GM12878 (cell line): ENCODE data around the gene CLEC18B. TPM values are rescaled to one million over a fixed set of nuclear protein-coding genes. Genes with fewer than 3 reads are reported as not detected.

ENCODE experiments used
- ATAC-seq: fragments of 200-7000 bp; cut with Tn5 transposase; 3 replicates; pipeline ENCODE4 v1.9.1; 2020; ENCODE audit warnings: mild to moderate bottlenecking, moderate library complexity
- BruUV-seq: library from RNA; stranded (reverse); fragments of 400-500 nt; replicated peaks from 2 replicates; lab custom pipeline; 2021; lab: Mats Ljungman, UMichigan
- CTCF ChIA-PET: fragments of 300-600 bp; sonication (Branson Sonifier 250); formaldehyde crosslinking; extraction: SDS; loops from one replicate; lab custom pipeline; 2021; ENCODE audit warnings: inconsistent platforms; lab: Yijun Ruan, JAX
- POLR2A ChIA-PET: fragments of 350-600 bp; formaldehyde crosslinking; extraction: SDS; loops from one replicate; lab custom pipeline; 2021; ENCODE audit warnings: inconsistent platforms; lab: Charles Lee
- RAD21 ChIA-PET: fragments of 300-600 bp; sonication (Branson Sonifier 250); formaldehyde crosslinking; loops from one replicate; lab custom pipeline; 2023; ENCODE audit warnings: antibody characterized with exemption; ENCODE audit not compliant: unreplicated experiment; lab: Charles Lee
- SMC1A ChIA-PET: fragments of 300-600 bp; sonication (Branson Sonifier 250); formaldehyde crosslinking; loops from one replicate; lab custom pipeline; 2023; ENCODE audit not compliant: unreplicated experiment, uncharacterized antibody; lab: Charles Lee
- DNase-seq: peaks from one replicate; pipeline ENCODE4 v3.0.0-alpha.2; 2011; ENCODE audit warnings: low read depth, low spot score
- FAIRE-seq: peaks from 3 replicates; lab custom pipeline; 2011; peaks lifted over from hg19 to GRCh38; lab: Jason Lieb, UNC
- H2AFZ ChIP-seq: 2 replicates; pipeline ENCODE4 v1.6.0; 2011; ENCODE audit warnings: low read depth, low read length, control low read depth; ENCODE audit not compliant: control insufficient read depth
- H3K27ac ChIP-seq: 2 replicates; pipeline ENCODE4 v1.5.1; 2011; ENCODE audit warnings: control low read depth; ENCODE audit not compliant: control insufficient read depth, insufficient read depth
- H3K27me3 ChIP-seq, 2 experiments: replicated peaks in 1 of 2; 2 replicates each; pipeline versions ENCODE4 v1.6.0 to v1.6.1; 2011; ENCODE audit warnings: low read length in 1 of 2; ENCODE audit not compliant: control insufficient read depth in 2 of 2, insufficient read depth in 2 of 2
- H3K36me3 ChIP-seq, 2 experiments: 2 replicates each; pipeline ENCODE4 v1.5.1; 2011; ENCODE audit warnings: low read length in 1 of 2; ENCODE audit not compliant: control insufficient read depth in 2 of 2, insufficient read depth in 2 of 2
- H3K4me1 ChIP-seq: 2 replicates; pipeline ENCODE4 v1.6.1; 2011; ENCODE audit warnings: mild to moderate bottlenecking, low read length, moderate library complexity, mixed read lengths; ENCODE audit not compliant: control insufficient read depth, insufficient read depth
- H3K4me2 ChIP-seq: 2 replicates; pipeline ENCODE4 v1.6.0; 2011; ENCODE audit warnings: control low read depth; ENCODE audit not compliant: control insufficient read depth, insufficient read depth
- H3K4me3 ChIP-seq: fragments of 200-600 bp; sonication (generic); 2 replicates; pipeline ENCODE4 v1.5.1; 2016
- H3K79me2 ChIP-seq: 2 replicates; pipeline ENCODE4 v1.6.0; 2011; ENCODE audit warnings: low read length; ENCODE audit not compliant: control insufficient read depth, insufficient read depth
- H3K9ac ChIP-seq: 2 replicates; pipeline ENCODE4 v1.8.0; 2011; ENCODE audit warnings: low read length, control low read depth, mixed read lengths; ENCODE audit not compliant: control insufficient read depth, insufficient read depth
- H3K9me3 ChIP-seq: replicated peaks from 3 replicates; pipeline ENCODE4 v1.5.1; 2011; ENCODE audit warnings: mild to moderate bottlenecking, low read length; ENCODE audit not compliant: control insufficient read depth, insufficient read depth
- H4K20me1 ChIP-seq: 2 replicates; pipeline ENCODE4 v1.6.0; 2011; ENCODE audit not compliant: control insufficient read depth, insufficient read depth
- CBX5 ChIP-seq: sonication (generic); IDR thresholded peaks from 2 replicates; pipeline ENCODE4 v1.6.1; 2016; ENCODE audit warnings: low read depth, moderate library complexity, mild to moderate bottlenecking, inconsistent platforms
- CREM ChIP-seq: IDR thresholded peaks from 2 replicates; pipeline ENCODE4 v1.6.1; 2014; ENCODE audit warnings: antibody characterized with exemption, low read depth
- ESRRA ChIP-seq: IDR thresholded peaks from 2 replicates; pipeline ENCODE4 v1.6.1; 2012; ENCODE audit warnings: mild to moderate bottlenecking, low read length, improper control_type of control experiment
- FOS ChIP-seq: IDR thresholded peaks from 3 replicates; pipeline ENCODE4 v1.6.1; 2011; ENCODE audit warnings: borderline replicate concordance; ENCODE audit not compliant: insufficient read length; ENCODE audit errors: extremely low read depth
- GATAD2B ChIP-seq: fragments of 450-650 bp; conservative IDR thresholded peaks from 2 replicates; pipeline ENCODE4 v1.6.1; 2017; ENCODE audit warnings: low read depth, mild to moderate bottlenecking, moderate library complexity
- KAT2A ChIP-seq: conservative IDR thresholded peaks from 2 replicates; pipeline ENCODE4 v1.6.1; 2011; ENCODE audit warnings: low read depth, low read length; ENCODE audit not compliant: control insufficient read depth
- NFIC ChIP-seq: IDR thresholded peaks from 2 replicates; pipeline ENCODE4 v1.6.1; 2012; ENCODE audit warnings: low read depth, mild to moderate bottlenecking, inconsistent platforms, low read length, moderate library complexity
- POU2F2 ChIP-seq: IDR thresholded peaks from 3 replicates; pipeline ENCODE4 v1.6.1; 2011; ENCODE audit warnings: low read depth, mild to moderate bottlenecking, low read length, borderline replicate concordance
- RBBP5 ChIP-seq: fragments of 200-600 bp; sonication (generic); conservative IDR thresholded peaks from 2 replicates; pipeline ENCODE4 v1.6.1; 2016
- RUNX3 ChIP-seq: IDR thresholded peaks from 2 replicates; pipeline ENCODE4 v1.6.1; 2012; ENCODE audit warnings: low read length, inconsistent platforms
- YBX1 ChIP-seq: fragments of 450-650 bp; IDR thresholded peaks from 2 replicates; pipeline ENCODE4 v1.6.1; 2016; ENCODE audit warnings: antibody characterized with exemption
- ZNF207 ChIP-seq: fragments of 450-650 bp; IDR thresholded peaks from 2 replicates; pipeline ENCODE4 v1.6.1; 2014; ENCODE audit warnings: antibody characterized with exemption, mild to moderate bottlenecking, borderline replicate concordance
- ZNF217 ChIP-seq: fragments of 450-650 bp; IDR thresholded peaks from 2 replicates; pipeline ENCODE4 v1.6.1; 2017; ENCODE audit warnings: antibody characterized with exemption, mild to moderate bottlenecking
- ZSCAN29 ChIP-seq: fragments of 450-650 bp; IDR thresholded peaks from 2 replicates; pipeline ENCODE4 v1.6.1; 2017; ENCODE audit warnings: mild to moderate bottlenecking, moderate library complexity
- WGBS: methylation state at CpG from one replicate; pipeline ENCODE4 v1.1.6; 2016; ENCODE audit warnings: low lambda C conversion rate; ENCODE audit not compliant: insufficient replicate concordance, insufficient coverage; ENCODE audit errors: missing lambda C conversion rate; 5-methylcytosine and 5-hydroxymethylcytosine counted together
- in situ Hi-C: fragments of 300-500 bp; cut with MboI; formaldehyde crosslinking; loops from 9 replicates; pipeline ENCODE4 v1.14.3; 2018; ENCODE audit warnings: mixed read lengths
- intact Hi-C: fragments of 100-400 bp; cut with micrococcal nuclease; formaldehyde crosslinking; loops from one replicate; pipeline ENCODE4 v1.14.2; 2022; ENCODE audit not compliant: unreplicated experiment
- polyA plus RNA-seq, 11 experiments: library from polyadenylated mRNA; depleted of rRNA in 4 of 11; unstranded in 6 of 11; stranded (reverse) in 5 of 11; fragments of >200 nt; fragmentation: Nextera tagmentation in 4 of 11; fragmentation: Illumina TruSeq in 1 of 11; extraction: Ambion mirVana in 4 of 11; extraction: Trizol in 1 of 11; gene quantifications; 1 replicate in 1 of 11; 2 replicates in 10 of 11; pipeline versions ENCODE4 v1.2.1 to v1.2.3, GENCODE V29; 2011 to 2016; ENCODE audit warnings: inconsistent platforms in 2 of 11, missing spikeins in 2 of 11, low read depth in 1 of 11
- total RNA-seq, 4 experiments: library from RNA; depleted of rRNA in 3 of 4; stranded (reverse); fragments of >200 nt in 3 of 4; fragmentation: Illumina TruSeq in 1 of 4; extraction: Trizol in 1 of 4; gene quantifications; 2 replicates each; pipeline versions ENCODE4 v1.2.1 to v1.2.3, GENCODE V29; 2013 to 2021
- TF ChIP-seq, protein P1 (sequence below): fragments of 450-650 bp; conservative IDR thresholded peaks from 2 replicates; pipeline ENCODE4 v1.6.1; 2017; ENCODE audit warnings: mild to moderate bottlenecking, moderate library complexity
- TF ChIP-seq, protein P2 (sequence below): IDR thresholded peaks from 2 replicates; pipeline ENCODE4 v1.6.1; 2012; ENCODE audit warnings: low read length, inconsistent platforms
- TF ChIP-seq, protein P3 (sequence below): IDR thresholded peaks from 2 replicates; pipeline ENCODE4 v1.6.1; 2011; ENCODE audit warnings: mild to moderate bottlenecking, low read depth, low read length, moderate library complexity; ENCODE audit not compliant: insufficient replicate concordance

Gene CLEC18B
- total and polyA plus RNA-seq, 10 of the 15 experiments (the other 5 are each of a cell fraction or from before 2014, with no cell fraction given) = 0.03 to 0.32 (median 0.18) TPM; not detected in 6

DNA sequence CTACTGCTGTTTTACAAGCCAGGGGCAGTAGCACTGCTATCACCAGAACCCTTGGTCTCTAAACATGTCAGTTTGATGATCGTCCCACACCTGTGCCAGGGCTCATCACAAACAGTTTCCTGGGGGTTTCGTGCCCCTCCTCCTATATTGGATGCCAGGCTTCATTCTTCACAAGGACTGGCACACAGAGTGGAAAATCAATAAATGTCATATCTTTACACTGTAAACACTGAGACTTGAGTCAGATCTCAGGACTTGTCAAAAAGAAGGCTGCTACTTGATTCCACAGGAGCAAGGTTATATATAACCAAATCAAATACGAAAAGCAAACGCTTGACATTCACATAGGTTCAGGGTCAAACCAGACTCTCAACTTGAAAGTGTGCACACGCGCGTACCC is 39.3 kb upstream of the CLEC18B start:
- Histone ChIP-seq H3K36me3 (peaks cover 2 to 28% of the 10 kb centered on the region in 2 experiments; a peak in 3 of 4 replicates), H3K79me2 (no peaks in the 10 kb centered on the region), H3K27ac (no peak overlapping the region), H3K4me1 (peaks cover 5% of the 10 kb centered on the region; the same call in 1 of the 2 replicates), H3K4me3 (no peak overlapping the region), H3K4me2 (no peak overlapping the region), H3K27me3 (no peaks in the 10 kb centered on the region), H4K20me1 (no peaks in the 10 kb centered on the region), H3K9me3 (no peaks in the 10 kb centered on the region), H2AFZ (no peak overlapping the region), H3K9ac (no peak overlapping the region)
- POLR2A ChIA-PET = interaction anchor here (0.7 kb wide), 1 partner anchor 145 kb away, joined by 4 read pairs; no protein-coding TSS in a partner anchor
- no TSS peak for BruUV-seq
- DNase-seq = no peak
- CTCF ChIA-PET = interaction anchor here (0.9 kb wide), 1 partner anchor 29 kb away, joined by 4 read pairs; no protein-coding TSS in a partner anchor
- over 99% methylated on average over 7 of the region's 7 CpGs for WGBS
- SMC1A ChIA-PET = no interaction called here
- in situ Hi-C loops = no loop called here
- no peak for ATAC-seq
- no peak for FAIRE-seq
- intact Hi-C loops = no loop called here
- RAD21 ChIA-PET = no interaction called here
- TF ChIP-seq, protein P1, sequence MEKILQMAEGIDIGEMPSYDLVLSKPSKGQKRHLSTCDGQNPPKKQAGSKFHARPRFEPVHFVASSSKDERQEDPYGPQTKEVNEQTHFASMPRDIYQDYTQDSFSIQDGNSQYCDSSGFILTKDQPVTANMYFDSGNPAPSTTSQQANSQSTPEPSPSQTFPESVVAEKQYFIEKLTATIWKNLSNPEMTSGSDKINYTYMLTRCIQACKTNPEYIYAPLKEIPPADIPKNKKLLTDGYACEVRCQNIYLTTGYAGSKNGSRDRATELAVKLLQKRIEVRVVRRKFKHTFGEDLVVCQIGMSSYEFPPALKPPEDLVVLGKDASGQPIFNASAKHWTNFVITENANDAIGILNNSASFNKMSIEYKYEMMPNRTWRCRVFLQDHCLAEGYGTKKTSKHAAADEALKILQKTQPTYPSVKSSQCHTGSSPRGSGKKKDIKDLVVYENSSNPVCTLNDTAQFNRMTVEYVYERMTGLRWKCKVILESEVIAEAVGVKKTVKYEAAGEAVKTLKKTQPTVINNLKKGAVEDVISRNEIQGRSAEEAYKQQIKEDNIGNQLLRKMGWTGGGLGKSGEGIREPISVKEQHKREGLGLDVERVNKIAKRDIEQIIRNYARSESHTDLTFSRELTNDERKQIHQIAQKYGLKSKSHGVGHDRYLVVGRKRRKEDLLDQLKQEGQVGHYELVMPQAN = no peak
- no peak for TF ChIP-seq YBX1
- TF ChIP-seq POU2F2 = no peak
- no peak for TF ChIP-seq CBX5
- TF ChIP-seq GATAD2B = no peak
- TF ChIP-seq, protein P2, sequence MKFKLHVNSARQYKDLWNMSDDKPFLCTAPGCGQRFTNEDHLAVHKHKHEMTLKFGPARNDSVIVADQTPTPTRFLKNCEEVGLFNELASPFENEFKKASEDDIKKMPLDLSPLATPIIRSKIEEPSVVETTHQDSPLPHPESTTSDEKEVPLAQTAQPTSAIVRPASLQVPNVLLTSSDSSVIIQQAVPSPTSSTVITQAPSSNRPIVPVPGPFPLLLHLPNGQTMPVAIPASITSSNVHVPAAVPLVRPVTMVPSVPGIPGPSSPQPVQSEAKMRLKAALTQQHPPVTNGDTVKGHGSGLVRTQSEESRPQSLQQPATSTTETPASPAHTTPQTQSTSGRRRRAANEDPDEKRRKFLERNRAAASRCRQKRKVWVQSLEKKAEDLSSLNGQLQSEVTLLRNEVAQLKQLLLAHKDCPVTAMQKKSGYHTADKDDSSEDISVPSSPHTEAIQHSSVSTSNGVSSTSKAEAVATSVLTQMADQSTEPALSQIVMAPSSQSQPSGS = no peak
- TF ChIP-seq ESRRA = no peak
- TF ChIP-seq CREM = no peak
- TF ChIP-seq KAT2A = no peak
- TF ChIP-seq RBBP5 = no peak
- no peak for TF ChIP-seq RUNX3
- TF ChIP-seq, protein P3, sequence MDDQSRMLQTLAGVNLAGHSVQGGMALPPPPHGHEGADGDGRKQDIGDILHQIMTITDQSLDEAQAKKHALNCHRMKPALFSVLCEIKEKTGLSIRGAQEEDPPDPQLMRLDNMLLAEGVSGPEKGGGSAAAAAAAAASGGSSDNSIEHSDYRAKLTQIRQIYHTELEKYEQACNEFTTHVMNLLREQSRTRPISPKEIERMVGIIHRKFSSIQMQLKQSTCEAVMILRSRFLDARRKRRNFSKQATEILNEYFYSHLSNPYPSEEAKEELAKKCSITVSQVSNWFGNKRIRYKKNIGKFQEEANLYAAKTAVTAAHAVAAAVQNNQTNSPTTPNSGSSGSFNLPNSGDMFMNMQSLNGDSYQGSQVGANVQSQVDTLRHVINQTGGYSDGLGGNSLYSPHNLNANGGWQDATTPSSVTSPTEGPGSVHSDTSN = no peak
- TF ChIP-seq FOS = no peak
- no peak for TF ChIP-seq ZNF207
- TF ChIP-seq ZSCAN29 = no peak
- TF ChIP-seq NFIC = no peak
- TF ChIP-seq ZNF217 = no peak
